HG02943 (cell line): ENCODE data around the gene STAB1.

Experiments used
- ATAC-seq: cut with Tn5 transposase; IDR thresholded peaks from one replicate; pipeline ENCODE4 v1.9.1; 2021; ENCODE audit warnings: mild to moderate bottlenecking, low read depth, moderate library complexity; ENCODE audit not compliant: unreplicated experiment

STAB1 gene

GRCh38 chr3:52555056-52555455 lies 59.9 kb downstream of the STAB1 start:
- ATAC-seq = no peak

GRCh38 chr3:52557011-52557960 lies 62.1 kb downstream of the STAB1 start:
- no peak for ATAC-seq

GRCh38 chr3:52558436-52558835 lies 63.3 kb downstream of the STAB1 start:
- ATAC-seq = no peak

GRCh38 chr3:52561028-52561747 lies 66.0 kb downstream of the STAB1 start:
- ATAC-seq = no peak

GRCh38 chr3:52563984-52564383 lies 68.8 kb downstream of the STAB1 start:
- no peak for ATAC-seq

GRCh38 chr3:52568069-52568468 lies 72.9 kb downstream of the STAB1 start:
- ATAC-seq = no peak

- no peak for ATAC-seq
These were observed 74.9 kb downstream of the STAB1 start for GRCh38 chr3:52570076-52570475.

GRCh38 chr3:52572221-52572620 lies 77.1 kb downstream of the STAB1 start:
- no peak for ATAC-seq
